ENCODE data around the gene OR4D2. TPM values are rescaled to one million over a fixed set of nuclear protein-coding genes. Genes with fewer than 3 reads are reported as not detected.
A peak's percentile ranks its signal among the peaks of the same experiment; 100 is the strongest.

The OR4D2 gene
- total RNA-seq, 2 experiments from 2014 or later = not detected

GRCh38 chr17:58153046-58153445 lies 13.7 kb upstream of the OR4D2 start:
- ATAC-seq (ENCODE audit: poor library complexity) (peak; percentile 86), DNase-seq (peak; percentile 42 to 94 (median 62))
- Histone ChIP-seq H3K27me3 (ENCODE audit: control insufficient read depth in 1 of 2, insufficient read depth in 2 of 2, low read length in 2 of 2) (no peaks in the 10 kb centered on the region), H3K9me3 (ENCODE audit: control insufficient read depth in 1 of 2, insufficient read depth in 1 of 2, low read length in 2 of 2) (no peaks in the 10 kb centered on the region), H3K27ac (ENCODE audit: low read depth in 1 of 2, low read length in 2 of 2) (peak overlapping the region; percentile 64 to 82), H3K4me3 (ENCODE audit: low read length) (no peak overlapping the region), H3K4me1 (ENCODE audit: insufficient read depth, low read length) (peaks cover 70% of the 10 kb centered on the region), H3K36me3 (ENCODE audit: insufficient read depth, low read length) (no peaks in the 10 kb centered on the region)
- Mint-ChIP-seq H3K4me3 (peak overlapping the region; percentile 73), H3K36me3 (ENCODE audit: low read depth) (peaks cover 39% of the 10 kb centered on the region), H3K9me3 (peaks cover 16% of the 10 kb centered on the region), H3K27me3 (no peaks in the 10 kb centered on the region), H3K27ac (peak overlapping the region; percentile 92), H3K4me1 (ENCODE audit: low read depth) (peaks cover 88% of the 10 kb centered on the region)
- POLR2A ChIA-PET = interaction anchor here (0.7 to 2.8 kb wide), 11 partner anchors 10 to 303 kb away, joined by 3 to 21 read pairs (median 6); partner anchors contain the start of genes DYNLL2, MRPS23, OR4D2 and SRSF1
- CTCF ChIA-PET = no interaction called here
- no peak for TF ChIP-seq CTCF (IDR thresholded peaks at IDR 0.05)
- intact Hi-C loops (cut with DNase I, micrococcal nuclease) = loop anchor here in 1 of 2 experiments (2.0 kb wide), 1 partner anchor 20 kb away; no protein-coding TSS in a partner anchor

GRCh38 chr17:58153671-58154070 lies 13.1 kb upstream of the OR4D2 start:
- Histone ChIP-seq H3K4me3 (ENCODE audit: low read length) (no peak overlapping the region), H3K27me3 (ENCODE audit: control insufficient read depth in 1 of 2, insufficient read depth in 2 of 2, low read length in 2 of 2) (no peaks in the 10 kb centered on the region), H3K9me3 (ENCODE audit: control insufficient read depth in 1 of 2, insufficient read depth in 1 of 2, low read length in 2 of 2) (no peaks in the 10 kb centered on the region), H3K4me1 (ENCODE audit: insufficient read depth, low read length) (peaks cover 70% of the 10 kb centered on the region), H3K36me3 (ENCODE audit: insufficient read depth, low read length) (no peaks in the 10 kb centered on the region), H3K27ac (ENCODE audit: low read depth in 1 of 2, low read length in 2 of 2) (peak overlapping the region; percentile 64 to 82)
- Mint-ChIP-seq H3K27ac (peak overlapping the region; percentile 92), H3K27me3 (no peaks in the 10 kb centered on the region), H3K9me3 (peaks cover 16% of the 10 kb centered on the region), H3K4me1 (ENCODE audit: low read depth) (peaks cover 90% of the 10 kb centered on the region), H3K36me3 (ENCODE audit: low read depth) (peaks cover 37% of the 10 kb centered on the region), H3K4me3 (peak overlapping the region; percentile 73)
- intact Hi-C loops (cut with DNase I, micrococcal nuclease) = loop anchor here in 1 of 2 experiments (2.0 kb wide), 1 partner anchor 19 kb away; no protein-coding TSS in a partner anchor
- CTCF ChIA-PET = interaction anchor here (1.3 kb wide), 1 partner anchor 19 kb away, joined by 3 read pairs; no protein-coding TSS in a partner anchor
- ATAC-seq (ENCODE audit: poor library complexity) = no peak
- peak in 3 of 14 experiments; percentile 10 to 28 (median 13) for DNase-seq
- POLR2A ChIA-PET = interaction anchor here (0.6 to 2.8 kb wide), 10 partner anchors 11 to 304 kb away, joined by 3 to 21 read pairs (median 6); partner anchors contain the start of genes DYNLL2, MRPS23, OR4D2 and SRSF1
- no peak for TF ChIP-seq CTCF (IDR thresholded peaks at IDR 0.05)

DNA sequence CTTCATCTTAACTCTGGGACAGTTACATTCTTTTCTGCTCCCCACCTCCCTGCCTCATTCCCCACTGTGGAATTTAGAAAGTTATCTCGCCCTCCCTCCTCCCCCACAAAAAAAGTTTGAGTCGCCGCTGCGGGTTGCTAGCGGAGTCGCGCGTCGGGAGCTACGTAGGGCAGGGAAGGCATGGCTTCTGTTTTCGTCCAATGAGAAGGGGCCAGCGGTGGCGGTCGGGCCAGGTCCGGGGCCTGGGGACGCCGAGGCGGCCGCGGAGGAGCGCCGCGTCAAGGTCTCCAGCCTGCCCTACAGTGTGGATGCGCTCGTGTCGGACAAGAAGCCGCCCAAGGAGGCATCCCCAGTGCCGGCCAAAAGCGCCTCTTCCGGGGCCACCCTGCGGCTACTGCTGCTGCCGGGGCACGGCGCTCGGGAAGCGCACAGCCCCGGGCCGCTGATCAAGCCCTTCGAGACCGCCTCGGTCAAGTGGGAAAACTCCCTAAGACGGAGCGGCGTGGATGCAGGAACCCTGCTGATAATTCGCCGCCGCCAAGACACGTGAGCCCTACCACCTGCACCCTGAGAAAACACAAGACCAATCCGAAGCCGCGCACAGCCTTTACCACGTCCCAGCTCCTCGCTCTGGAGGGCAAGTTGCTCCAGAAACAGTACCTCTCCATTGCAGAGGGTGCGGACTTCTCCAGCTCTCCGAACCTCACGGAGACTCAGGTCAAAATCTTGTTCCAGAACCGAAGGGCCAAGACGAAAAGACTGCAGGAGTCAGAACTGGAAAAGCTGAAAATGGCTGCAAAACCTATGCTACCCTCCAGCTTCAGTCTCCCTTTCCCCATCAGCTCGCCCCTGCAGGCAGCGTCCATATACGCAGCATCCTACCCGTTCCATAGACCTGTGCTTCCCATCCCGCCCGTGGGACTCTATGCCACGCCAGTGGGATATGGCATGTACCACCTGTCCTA lies 9.7 kb upstream of the OR4D2 start:
- Histone ChIP-seq H3K4me3 (ENCODE audit: low read length) (peak overlapping the region; percentile 76), H3K9me3 (ENCODE audit: control insufficient read depth in 1 of 2, insufficient read depth in 1 of 2, low read length in 2 of 2) (no peaks in the 10 kb centered on the region), H3K27me3 (ENCODE audit: control insufficient read depth in 1 of 2, insufficient read depth in 2 of 2, low read length in 2 of 2) (no peaks in the 10 kb centered on the region), H3K36me3 (ENCODE audit: insufficient read depth, low read length) (no peaks in the 10 kb centered on the region), H3K27ac (ENCODE audit: low read depth in 1 of 2, low read length in 2 of 2) (peak overlapping the region; percentile 75 to 86), H3K4me1 (ENCODE audit: insufficient read depth, low read length) (peaks cover 55% of the 10 kb centered on the region)
- H3K27me3 Mint-ChIP-seq = no peaks in the 10 kb centered on the region
- peaks cover 84% of the 10 kb centered on the region for H3K4me1 Mint-ChIP-seq (ENCODE audit: low read depth)
- intact Hi-C loops (cut with DNase I, micrococcal nuclease) = loop anchor here in 1 of 2 experiments (5.0 kb wide), 1 partner anchor 60 kb away; the partner anchor contains the start of gene MKS1
- peak overlapping the region; percentile 92 for H3K27ac Mint-ChIP-seq
- peak overlapping the region; percentile 91 for H3K4me3 Mint-ChIP-seq
- POLR2A ChIA-PET = interaction anchor here (0.6 to 2.2 kb wide), 9 partner anchors 8 to 475 kb away, joined by 3 to 26 read pairs (median 3); partner anchors contain the start of genes DYNLL2, HSF5 and SRSF1
- H3K9me3 Mint-ChIP-seq = peaks cover 14% of the 10 kb centered on the region
- TF ChIP-seq CTCF (IDR thresholded peaks at IDR 0.05) = no peak
- DNase-seq (peak; percentile 28 to 82 (median 45)), ATAC-seq (ENCODE audit: poor library complexity) (peak; percentile 50)
- H3K36me3 Mint-ChIP-seq (ENCODE audit: low read depth) = peaks cover 18% of the 10 kb centered on the region
- CTCF ChIA-PET = no interaction called here
